Adrenal gland (tissue), 5 donors: ENCODE data around the gene LMTK2.
A peak's percentile ranks its signal among the peaks of the same experiment; 100 is the strongest.

Source experiments
- POLR2A ChIP-seq, 2 donors: fragments of 450-650 bp; IDR thresholded peaks; one replicate each; pipeline ENCODE4 v1.6.1; 2017; ENCODE audit warnings: antibody characterized with exemption in 2 of 2, mild to moderate bottlenecking in 2 of 2, moderate library complexity in 1 of 2
- TF ChIP-seq, protein P1 (sequence below), 6 experiments: fragments of 450-650 bp in 4 of 6; fragments of 200-600 bp in 2 of 6; sonication (generic) in 1 of 6; IDR thresholded peaks; 1 replicate in 5 of 6; 2 replicates in 1 of 6; pipeline versions ENCODE4 v1.5.1 to v1.8.0; 2016 to 2021; ENCODE audit warnings: antibody characterized with exemption in 6 of 6, mild to moderate bottlenecking in 2 of 6, moderate library complexity in 1 of 6
- donor health status: DM: no; HTN: no; CAD: no.

DNA sequence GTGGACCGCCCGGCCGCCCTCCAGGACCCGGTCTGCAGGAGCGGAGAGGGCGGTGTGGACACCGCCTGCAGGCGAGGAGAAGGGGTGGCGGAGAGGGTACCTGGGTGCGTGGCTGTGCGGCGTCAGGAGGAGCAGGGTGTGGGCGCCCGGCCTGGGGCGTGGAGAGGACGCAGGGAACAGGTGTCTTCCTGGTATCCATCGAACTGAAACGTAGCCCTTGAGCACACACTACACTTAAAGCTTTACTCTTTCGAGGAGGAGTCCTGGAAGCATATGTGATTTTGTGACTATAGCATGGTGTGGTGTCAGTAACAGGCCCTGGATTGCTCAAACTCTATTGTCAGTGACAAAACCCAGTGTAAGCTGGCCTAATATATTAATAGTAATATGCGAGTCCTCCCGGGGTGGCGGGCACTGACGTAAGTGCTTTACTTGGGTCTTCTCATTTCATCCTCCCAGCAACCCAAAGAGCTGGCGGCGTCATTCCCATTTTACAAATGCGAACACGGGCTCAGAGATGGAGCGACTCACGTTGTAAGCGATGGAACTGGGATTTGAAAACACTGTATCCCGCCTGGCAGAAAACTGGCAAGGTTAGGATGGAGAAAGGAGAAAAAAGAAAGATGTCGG is 145.9 kb downstream of the LMTK2 start:
- TF ChIP-seq, protein P1, sequence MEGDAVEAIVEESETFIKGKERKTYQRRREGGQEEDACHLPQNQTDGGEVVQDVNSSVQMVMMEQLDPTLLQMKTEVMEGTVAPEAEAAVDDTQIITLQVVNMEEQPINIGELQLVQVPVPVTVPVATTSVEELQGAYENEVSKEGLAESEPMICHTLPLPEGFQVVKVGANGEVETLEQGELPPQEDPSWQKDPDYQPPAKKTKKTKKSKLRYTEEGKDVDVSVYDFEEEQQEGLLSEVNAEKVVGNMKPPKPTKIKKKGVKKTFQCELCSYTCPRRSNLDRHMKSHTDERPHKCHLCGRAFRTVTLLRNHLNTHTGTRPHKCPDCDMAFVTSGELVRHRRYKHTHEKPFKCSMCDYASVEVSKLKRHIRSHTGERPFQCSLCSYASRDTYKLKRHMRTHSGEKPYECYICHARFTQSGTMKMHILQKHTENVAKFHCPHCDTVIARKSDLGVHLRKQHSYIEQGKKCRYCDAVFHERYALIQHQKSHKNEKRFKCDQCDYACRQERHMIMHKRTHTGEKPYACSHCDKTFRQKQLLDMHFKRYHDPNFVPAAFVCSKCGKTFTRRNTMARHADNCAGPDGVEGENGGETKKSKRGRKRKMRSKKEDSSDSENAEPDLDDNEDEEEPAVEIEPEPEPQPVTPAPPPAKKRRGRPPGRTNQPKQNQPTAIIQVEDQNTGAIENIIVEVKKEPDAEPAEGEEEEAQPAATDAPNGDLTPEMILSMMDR (IDR thresholded peaks at IDR 0.05): peak in 1 of 6 experiments; percentile 12
- no peak for TF ChIP-seq POLR2A (IDR thresholded peaks at IDR 0.05)
